Measurements from ENCODE around the gene HELZ2.

HELZ2 gene

DNA sequence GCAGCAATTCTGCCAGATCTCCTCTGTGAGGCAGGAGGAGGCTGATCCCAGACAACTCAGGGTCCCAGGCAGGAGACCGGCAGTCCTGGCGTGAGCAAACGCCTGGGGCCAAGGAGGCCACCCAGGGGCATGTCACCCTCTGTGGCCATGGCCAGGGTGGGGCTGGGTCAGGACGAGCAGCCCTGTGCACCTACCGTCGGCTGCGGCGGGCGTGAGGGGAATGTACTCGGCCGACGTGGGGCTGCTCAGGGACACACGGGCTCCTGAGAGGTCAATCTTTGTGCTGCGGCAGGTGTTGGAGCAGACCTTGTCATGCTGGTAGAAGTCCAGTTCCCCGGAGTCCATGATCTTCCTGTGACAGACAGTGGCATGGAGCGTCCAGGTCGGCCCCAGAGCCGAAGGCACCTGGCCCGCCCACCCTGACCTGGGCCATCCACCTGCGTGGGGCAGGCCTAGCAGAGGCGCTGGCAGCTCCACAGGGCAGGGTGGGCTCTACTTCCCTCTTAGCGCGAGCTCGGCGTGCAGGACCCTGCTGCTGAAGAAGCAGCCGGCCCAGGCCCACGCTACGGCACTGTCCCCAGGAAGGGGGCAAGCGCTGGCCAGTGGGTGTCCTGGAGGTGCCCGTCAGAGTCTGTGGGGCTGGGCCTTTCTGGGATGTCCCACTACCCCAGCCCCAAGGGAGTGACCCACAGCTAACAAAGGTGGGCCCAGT lies 21.5 kb upstream of the HELZ2 start:
- TF ChIP-seq TAF1 (IDR thresholded peaks at IDR 0.05; ENCODE audit: borderline replicate concordance, insufficient read depth, low read length) (no peak), FOXP2 (optimal IDR thresholded peaks at IDR 0.05; ENCODE audit: borderline replicate concordance, extremely low read depth, extremely low read length, insufficient read depth) (no peak), REST (IDR thresholded peaks at IDR 0.05; ENCODE audit: insufficient read depth in 1 of 2, low read depth in 2 of 2, low read length in 2 of 2) (no peak), SIN3A (IDR thresholded peaks at IDR 0.05; ENCODE audit: borderline replicate concordance, insufficient read depth, low read length) (no peak), POLR2AphosphoS5 (IDR thresholded peaks at IDR 0.05; ENCODE audit: low read depth, low read length) (no peak)

- TF ChIP-seq TAF1 (IDR thresholded peaks at IDR 0.05; ENCODE audit: borderline replicate concordance, insufficient read depth, low read length) (no peak), POLR2AphosphoS5 (IDR thresholded peaks at IDR 0.05; ENCODE audit: low read depth, low read length) (no peak), REST (IDR thresholded peaks at IDR 0.05; ENCODE audit: insufficient read depth in 1 of 2, low read depth in 2 of 2, low read length in 2 of 2) (no peak), FOXP2 (optimal IDR thresholded peaks at IDR 0.05; ENCODE audit: borderline replicate concordance, extremely low read depth, extremely low read length, insufficient read depth) (no peak), SIN3A (IDR thresholded peaks at IDR 0.05; ENCODE audit: borderline replicate concordance, insufficient read depth, low read length) (no peak)
These were observed 20.1 kb upstream of the HELZ2 start for GRCh38 chr20:63594043-63594561.

DNA sequence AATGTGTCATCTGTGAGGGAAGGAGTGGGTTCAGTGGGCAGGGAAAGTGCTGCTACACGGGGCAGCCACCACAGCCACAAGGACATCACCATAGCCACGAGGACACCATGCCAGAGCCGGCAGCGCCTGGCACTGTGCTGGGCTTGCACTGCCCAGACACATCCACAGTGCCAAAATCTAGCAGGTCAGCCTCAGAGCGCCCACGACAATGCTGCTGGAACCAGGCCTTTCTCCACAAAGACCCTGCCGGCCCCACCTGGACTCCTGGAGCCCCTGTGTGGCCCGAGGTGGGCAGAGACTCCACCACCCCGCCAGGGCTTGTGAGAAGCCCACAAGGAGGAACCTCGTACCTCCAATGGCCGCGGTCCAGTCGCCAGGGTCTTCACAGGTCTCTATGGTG lies 18.6 kb upstream of the HELZ2 start:
- TF ChIP-seq FOXP2 (optimal IDR thresholded peaks at IDR 0.05; ENCODE audit: borderline replicate concordance, extremely low read depth, extremely low read length, insufficient read depth) = no peak
- no peak for TF ChIP-seq TAF1 (IDR thresholded peaks at IDR 0.05; ENCODE audit: borderline replicate concordance, insufficient read depth, low read length)
- TF ChIP-seq POLR2AphosphoS5 (IDR thresholded peaks at IDR 0.05; ENCODE audit: low read depth, low read length) = no peak
- TF ChIP-seq REST (IDR thresholded peaks at IDR 0.05; ENCODE audit: insufficient read depth in 1 of 2, low read depth in 2 of 2, low read length in 2 of 2) = no peak
- TF ChIP-seq SIN3A (IDR thresholded peaks at IDR 0.05; ENCODE audit: borderline replicate concordance, insufficient read depth, low read length) = no peak

DNA sequence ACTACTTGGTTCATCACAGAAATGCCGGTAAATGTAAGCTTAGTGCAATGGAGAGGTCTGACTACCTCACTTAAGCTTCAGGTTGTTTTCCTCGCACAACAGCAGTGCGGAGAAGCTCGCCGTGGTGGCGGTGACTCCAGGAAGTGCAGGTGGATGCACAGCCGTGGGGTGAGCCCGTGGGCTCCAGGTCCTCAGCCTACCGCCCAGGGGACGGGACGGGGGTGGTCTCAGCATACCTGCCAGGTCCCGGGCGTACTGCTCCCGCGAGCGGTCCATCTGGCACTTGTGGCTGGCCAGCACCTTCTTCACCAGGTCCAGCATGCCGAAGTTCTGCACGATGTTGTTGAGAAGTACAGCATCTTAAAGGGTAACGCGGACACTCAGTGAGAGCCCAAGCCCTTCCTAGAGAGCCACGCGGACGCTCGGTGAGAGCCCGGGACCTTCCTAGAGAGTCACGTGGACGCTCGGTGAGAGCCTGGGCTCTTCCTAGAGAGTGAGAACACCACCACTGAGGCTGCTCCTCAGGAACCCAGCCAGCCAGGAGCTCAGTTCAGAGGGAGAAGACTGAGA lies 17.8 kb upstream of the HELZ2 start:
- TF ChIP-seq REST (IDR thresholded peaks at IDR 0.05; ENCODE audit: insufficient read depth in 1 of 2, low read depth in 2 of 2, low read length in 2 of 2) (no peak), SIN3A (IDR thresholded peaks at IDR 0.05; ENCODE audit: borderline replicate concordance, insufficient read depth, low read length) (no peak), TAF1 (IDR thresholded peaks at IDR 0.05; ENCODE audit: borderline replicate concordance, insufficient read depth, low read length) (no peak), POLR2AphosphoS5 (IDR thresholded peaks at IDR 0.05; ENCODE audit: low read depth, low read length) (no peak), FOXP2 (optimal IDR thresholded peaks at IDR 0.05; ENCODE audit: borderline replicate concordance, extremely low read depth, extremely low read length, insufficient read depth) (no peak)

All from PFSK-1 (cell line).